WTC11 (cell line): ENCODE results near the gene SLC45A3. TPM values are rescaled to one million over a fixed set of nuclear protein-coding genes. Genes with fewer than 3 reads are reported as not detected.
A peak's percentile ranks its signal among the peaks of the same experiment; 100 is the strongest.

ENCODE experiments used
- ATAC-seq: fragments of 200-7000 bp; cut with Tn5 transposase; 2 replicates; pipeline ENCODE4 v1.10.0; 2021; ENCODE audit warnings: mild to moderate bottlenecking, moderate library complexity
- CTCF ChIA-PET: fragments of 300-600 bp; sonication (Branson Sonifier 250); formaldehyde crosslinking; loops from one replicate; lab custom pipeline; 2021; ENCODE audit warnings: antibody characterized with exemption; lab: Charles Lee
- POLR2A ChIA-PET: fragments of 350-600 bp; sonication (Branson Sonifier 250); formaldehyde crosslinking; loops from one replicate; lab custom pipeline; 2021; ENCODE audit warnings: antibody characterized with exemption; lab: Charles Lee
- DNase-seq: peaks from one replicate; pipeline ENCODE4 v3.0.0; 2021; ENCODE audit warnings: low spot score
- H3K27ac Mint-ChIP-seq: 2 replicates; pipeline ENCODE4 v1.8.0; 2021; ENCODE audit warnings: mixed read lengths
- H3K27me3 Mint-ChIP-seq: 2 replicates; pipeline ENCODE4 v1.8.0; 2021; ENCODE audit warnings: low read depth, mild to moderate bottlenecking, moderate library complexity, mixed read lengths
- H3K36me3 Mint-ChIP-seq: 2 replicates; pipeline ENCODE4 v1.8.0; 2021; ENCODE audit warnings: mixed read lengths
- H3K4me1 Mint-ChIP-seq: 2 replicates; pipeline ENCODE4 v1.8.0; 2022; ENCODE audit warnings: mixed read lengths
- H3K4me3 Mint-ChIP-seq: 2 replicates; pipeline ENCODE4 v1.8.0; 2021; ENCODE audit warnings: mild to moderate bottlenecking, moderate library complexity, mixed read lengths
- H3K9me3 Mint-ChIP-seq: 2 replicates; pipeline ENCODE4 v1.8.0; 2021; ENCODE audit warnings: mixed read lengths
- ATF2 ChIP-seq: sonication (generic); formaldehyde crosslinking; IDR thresholded peaks from 2 replicates; pipeline ENCODE4 v1.8.1; 2022; ENCODE audit warnings: low read depth, missing genetic modification reagents, borderline replicate concordance
- CDX4 ChIP-seq: fragments of 250-450 bp; sonication (Bioruptor Pico); IDR thresholded peaks from 2 replicates; pipeline ENCODE4 v1.9.0; 2021; ENCODE audit warnings: moderate library complexity, mild to moderate bottlenecking, inconsistent platforms, borderline replicate concordance
- CTCF ChIP-seq: fragments of 200-600 bp; IDR thresholded peaks from 2 replicates; pipeline ENCODE4 v1.8.0; 2022; ENCODE audit warnings: antibody characterized with exemption
- FOXP1 ChIP-seq: sonication (generic); formaldehyde crosslinking; IDR thresholded peaks from 2 replicates; pipeline ENCODE4 v1.8.0; 2022; ENCODE audit warnings: missing genetic modification reagents, mild to moderate bottlenecking, moderate library complexity, borderline replicate concordance
- GABPB1 ChIP-seq: sonication (generic); formaldehyde crosslinking; IDR thresholded peaks from 2 replicates; pipeline ENCODE4 v1.8.1; 2023; ENCODE audit warnings: mild to moderate bottlenecking, missing genetic modification reagents
- HMGA2 ChIP-seq: fragments of 250-450 bp; sonication (Bioruptor Pico); IDR thresholded peaks from 2 replicates; pipeline ENCODE4 v1.4.0; 2021; ENCODE audit warnings: mild to moderate bottlenecking, moderate library complexity
- MLX ChIP-seq: sonication (generic); formaldehyde crosslinking; IDR thresholded peaks from 2 replicates; pipeline ENCODE4 v1.8.1; 2023; ENCODE audit warnings: mild to moderate bottlenecking, missing genetic modification reagents, moderate library complexity
- NFATC4 ChIP-seq: fragments of 250-450 bp; sonication (Bioruptor Pico); IDR thresholded peaks from 2 replicates; pipeline ENCODE4 v1.9.0; 2021; ENCODE audit warnings: mild to moderate bottlenecking
- NFYB ChIP-seq: sonication (generic); formaldehyde crosslinking; conservative IDR thresholded peaks from 2 replicates; pipeline ENCODE4 v1.8.0; 2022; ENCODE audit warnings: low read depth, missing genetic modification reagents
- SMAD3 ChIP-seq: sonication (generic); formaldehyde crosslinking; IDR thresholded peaks from 2 replicates; pipeline ENCODE4 v1.8.0; 2022; ENCODE audit warnings: missing genetic modification reagents, mild to moderate bottlenecking, borderline replicate concordance
- TP53 ChIP-seq: sonication (generic); formaldehyde crosslinking; IDR thresholded peaks from 2 replicates; pipeline ENCODE4 v1.8.1; 2023; ENCODE audit warnings: mild to moderate bottlenecking, missing genetic modification reagents
- ZBTB21 ChIP-seq: sonication (generic); formaldehyde crosslinking; IDR thresholded peaks from 2 replicates; pipeline ENCODE4 v1.8.1; 2023; ENCODE audit warnings: mild to moderate bottlenecking, missing genetic modification reagents, borderline replicate concordance
- ZNF138 ChIP-seq: sonication (generic); formaldehyde crosslinking; conservative IDR thresholded peaks from 2 replicates; pipeline ENCODE4 v1.8.1; 2022; ENCODE audit warnings: mild to moderate bottlenecking, moderate library complexity, missing genetic modification reagents
- ZNF317 ChIP-seq: sonication (generic); formaldehyde crosslinking; IDR thresholded peaks from 2 replicates; pipeline ENCODE4 v1.8.1; 2023; ENCODE audit warnings: low read depth, mild to moderate bottlenecking, moderate library complexity, missing genetic modification reagents, borderline replicate concordance
- ZNF416 ChIP-seq: fragments of 250-450 bp; sonication (Bioruptor Pico); IDR thresholded peaks from 2 replicates; pipeline ENCODE4 v1.9.0; 2021; ENCODE audit warnings: mild to moderate bottlenecking, inconsistent platforms
- ZSCAN18 ChIP-seq: fragments of 250-450 bp; sonication (Bioruptor Pico); IDR thresholded peaks from 2 replicates; pipeline ENCODE4 v2.1.2; 2022; ENCODE audit warnings: mild to moderate bottlenecking, moderate library complexity
- total RNA-seq: library from RNA; stranded (reverse); gene quantifications from 3 replicates; pipeline ENCODE4 v1.2.3, GENCODE V29; 2021
- TF ChIP-seq, protein P1 (sequence below): sonication (generic); formaldehyde crosslinking; IDR thresholded peaks from 2 replicates; pipeline ENCODE4 v1.8.0; 2023; ENCODE audit warnings: missing genetic modification reagents, mild to moderate bottlenecking, borderline replicate concordance
- TF ChIP-seq, protein P2 (sequence below): sonication (generic); formaldehyde crosslinking; IDR thresholded peaks from 2 replicates; pipeline ENCODE4 v1.8.0; 2022; ENCODE audit warnings: mild to moderate bottlenecking, missing genetic modification reagents

Gene SLC45A3
- total RNA-seq, 1 experiment from 2014 or later: 15.2 TPM

GRCh38 chr1:205627956-205628355 is 52.4 kb downstream of the SLC45A3 start (continued):
- TF ChIP-seq CTCF (no peak), MLX (CRISPR knock-in tag) (no peak), NFYB (CRISPR knock-in tag) (no peak), ZNF416 (CRISPR knock-in tag) (no peak), GABPB1 (CRISPR knock-in tag) (no peak), CDX4 (CRISPR knock-in tag) (no peak), FOXP1 (no peak), ZBTB21 (CRISPR knock-in tag) (no peak), NFATC4 (CRISPR knock-in tag) (no peak), ZSCAN18 (CRISPR knock-in tag) (no peak), HMGA2 (no peak)
- TF ChIP-seq, protein P1, sequence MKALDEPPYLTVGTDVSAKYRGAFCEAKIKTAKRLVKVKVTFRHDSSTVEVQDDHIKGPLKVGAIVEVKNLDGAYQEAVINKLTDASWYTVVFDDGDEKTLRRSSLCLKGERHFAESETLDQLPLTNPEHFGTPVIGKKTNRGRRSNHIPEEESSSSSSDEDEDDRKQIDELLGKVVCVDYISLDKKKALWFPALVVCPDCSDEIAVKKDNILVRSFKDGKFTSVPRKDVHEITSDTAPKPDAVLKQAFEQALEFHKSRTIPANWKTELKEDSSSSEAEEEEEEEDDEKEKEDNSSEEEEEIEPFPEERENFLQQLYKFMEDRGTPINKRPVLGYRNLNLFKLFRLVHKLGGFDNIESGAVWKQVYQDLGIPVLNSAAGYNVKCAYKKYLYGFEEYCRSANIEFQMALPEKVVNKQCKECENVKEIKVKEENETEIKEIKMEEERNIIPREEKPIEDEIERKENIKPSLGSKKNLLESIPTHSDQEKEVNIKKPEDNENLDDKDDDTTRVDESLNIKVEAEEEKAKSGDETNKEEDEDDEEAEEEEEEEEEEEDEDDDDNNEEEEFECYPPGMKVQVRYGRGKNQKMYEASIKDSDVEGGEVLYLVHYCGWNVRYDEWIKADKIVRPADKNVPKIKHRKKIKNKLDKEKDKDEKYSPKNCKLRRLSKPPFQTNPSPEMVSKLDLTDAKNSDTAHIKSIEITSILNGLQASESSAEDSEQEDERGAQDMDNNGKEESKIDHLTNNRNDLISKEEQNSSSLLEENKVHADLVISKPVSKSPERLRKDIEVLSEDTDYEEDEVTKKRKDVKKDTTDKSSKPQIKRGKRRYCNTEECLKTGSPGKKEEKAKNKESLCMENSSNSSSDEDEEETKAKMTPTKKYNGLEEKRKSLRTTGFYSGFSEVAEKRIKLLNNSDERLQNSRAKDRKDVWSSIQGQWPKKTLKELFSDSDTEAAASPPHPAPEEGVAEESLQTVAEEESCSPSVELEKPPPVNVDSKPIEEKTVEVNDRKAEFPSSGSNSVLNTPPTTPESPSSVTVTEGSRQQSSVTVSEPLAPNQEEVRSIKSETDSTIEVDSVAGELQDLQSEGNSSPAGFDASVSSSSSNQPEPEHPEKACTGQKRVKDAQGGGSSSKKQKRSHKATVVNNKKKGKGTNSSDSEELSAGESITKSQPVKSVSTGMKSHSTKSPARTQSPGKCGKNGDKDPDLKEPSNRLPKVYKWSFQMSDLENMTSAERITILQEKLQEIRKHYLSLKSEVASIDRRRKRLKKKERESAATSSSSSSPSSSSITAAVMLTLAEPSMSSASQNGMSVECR (CRISPR knock-in tag): no peak
- TF ChIP-seq, all 79 proteins: peak for 0

- ChIA-PET POLR2A (no interaction called here), CTCF (interaction anchor here (1.1 kb wide), 2 partner anchors 33 to 34 kb away, joined by 3 to 4 read pairs; no protein-coding TSS in a partner anchor)
- H3K36me3 Mint-ChIP-seq: peaks cover 20% of the 10 kb centered on the region
- peak overlapping the region; percentile 93 for H3K27ac Mint-ChIP-seq
- no peak overlapping the region for H3K4me3 Mint-ChIP-seq
- TF ChIP-seq ZNF317 (CRISPR knock-in tag) (no peak), TP53 (no peak), ZNF138 (CRISPR knock-in tag) (no peak), ATF2 (CRISPR knock-in tag) (no peak), SMAD3 (CRISPR knock-in tag) (no peak), ZSCAN18 (CRISPR knock-in tag) (no peak)
- TF ChIP-seq, protein P2, sequence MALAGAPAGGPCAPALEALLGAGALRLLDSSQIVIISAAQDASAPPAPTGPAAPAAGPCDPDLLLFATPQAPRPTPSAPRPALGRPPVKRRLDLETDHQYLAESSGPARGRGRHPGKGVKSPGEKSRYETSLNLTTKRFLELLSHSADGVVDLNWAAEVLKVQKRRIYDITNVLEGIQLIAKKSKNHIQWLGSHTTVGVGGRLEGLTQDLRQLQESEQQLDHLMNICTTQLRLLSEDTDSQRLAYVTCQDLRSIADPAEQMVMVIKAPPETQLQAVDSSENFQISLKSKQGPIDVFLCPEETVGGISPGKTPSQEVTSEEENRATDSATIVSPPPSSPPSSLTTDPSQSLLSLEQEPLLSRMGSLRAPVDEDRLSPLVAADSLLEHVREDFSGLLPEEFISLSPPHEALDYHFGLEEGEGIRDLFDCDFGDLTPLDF: no peak
- TF ChIP-seq, all 79 proteins: peak for 0
- H3K9me3 Mint-ChIP-seq: no peaks in the 10 kb centered on the region
- ATAC-seq: no peak
- no peak for DNase-seq
- peaks cover 35% of the 10 kb centered on the region for H3K4me1 Mint-ChIP-seq
- no peaks in the 10 kb centered on the region for H3K27me3 Mint-ChIP-seq
Observed at GRCh38 chr1:205626216-205626615, 54.1 kb downstream of the SLC45A3 start.
